ACHN (cell line): Measurements from ENCODE around the gene PLAAT2.
"Not testable (repeated sequence)": the region's sequence is repeated elsewhere in the genome, so short reads cannot be mapped to it uniquely, and the experiment has no call there.

Experiments used
- DNase-seq: peaks from one replicate; pipeline ENCODE4 v3.0.0-alpha.2; 2015
- in situ Hi-C: cut with HindIII; loops from 2 replicates; pipeline ENCODE4 v1.10.0; 2017; ENCODE audit warnings: low sequenced_read_pairs, low pct_ligation_motif_present, low pct_unique_long_range_greater_than_20kb

The PLAAT2 gene

GRCh38 chr11:63586451-63587166 is 23.4 kb upstream of the PLAAT2 start:
- in situ Hi-C loops, result no loop called here

GRCh38 chr11:63583357-63583677 is 20.1 kb upstream of the PLAAT2 start:
- in situ Hi-C loops, result no loop called here
- DNase-seq, result no peak

More at GRCh38 chr11:63586451-63587166, 23.4 kb upstream of the PLAAT2 start:
- no peak for DNase-seq

GRCh38 chr11:63581224-63581623 is 18.0 kb upstream of the PLAAT2 start:
- DNase-seq, in situ Hi-C loops: not testable (repeated sequence)

GRCh38 chr11:63578882-63579281 is 15.7 kb upstream of the PLAAT2 start:
- DNase-seq, in situ Hi-C loops: not testable (repeated sequence)

- in situ Hi-C loops, result no loop called here
- DNase-seq, result no peak
These were observed 11.8 kb upstream of the PLAAT2 start for GRCh38 chr11:63574856-63575602.

GRCh38 chr11:63573881-63574855 is 11.0 kb upstream of the PLAAT2 start:
- in situ Hi-C loops, result no loop called here
- DNase-seq, result peak; percentile 78

GRCh38 chr11:63572026-63572688 is 9.0 kb upstream of the PLAAT2 start:
- in situ Hi-C loops, result no loop called here

GRCh38 chr11:63569570-63569969 is 6.4 kb upstream of the PLAAT2 start:
- DNase-seq, result no peak
- in situ Hi-C loops, result no loop called here

More at GRCh38 chr11:63572026-63572688, 9.0 kb upstream of the PLAAT2 start:
- DNase-seq, result no peak

GRCh38 chr11:63567044-63567840 is 4.1 kb upstream of the PLAAT2 start:
- in situ Hi-C loops, result no loop called here

GRCh38 chr11:63564784-63565350 is 1.7 kb upstream of the PLAAT2 start:
- DNase-seq, result no peak
- in situ Hi-C loops, result no loop called here

More at GRCh38 chr11:63567044-63567840, 4.1 kb upstream of the PLAAT2 start:
- peak; percentile 90 for DNase-seq

- in situ Hi-C loops, result no loop called here
These were observed 1.0 kb upstream of the PLAAT2 start for GRCh38 chr11:63564056-63564774.

GRCh38 chr11:63560506-63561180 is 2.5 kb downstream of the PLAAT2 start:
- in situ Hi-C loops, result no loop called here

More at GRCh38 chr11:63564056-63564774, 1.0 kb upstream of the PLAAT2 start:
- no peak for DNase-seq

GRCh38 chr11:63558459-63559157 is 4.6 kb downstream of the PLAAT2 start:
- no peak for DNase-seq
- in situ Hi-C loops, result no loop called here

More at GRCh38 chr11:63560506-63561180, 2.5 kb downstream of the PLAAT2 start:
- peak; percentile 22 for DNase-seq

GRCh38 chr11:63557570-63557969 is 5.6 kb downstream of the PLAAT2 start:
- in situ Hi-C loops, result no loop called here
- no peak for DNase-seq

GRCh38 chr11:63556404-63557013 is 6.7 kb downstream of the PLAAT2 start:
- in situ Hi-C loops, result no loop called here
- no peak for DNase-seq
